ENCODE measurements around the gene ELF2. TPM values are rescaled to one million over a fixed set of nuclear protein-coding genes. Genes with fewer than 3 reads are reported as not detected.

The ELF2 gene
- polyA plus RNA-seq, 1 of the 3 experiments (the other 2 are of a cell fraction), result 14.0 TPM

GRCh38 chr4:139028191-139028661 is 148.8 kb downstream of the ELF2 start:
- no peak overlapping the region for H2AFZ ChIP-seq (ENCODE audit: low read depth)
- peaks cover 88% of the 10 kb centered on the region for H4K20me1 ChIP-seq (ENCODE audit: insufficient read depth)
- no peak overlapping the region for H3K4me3 ChIP-seq (ENCODE audit: low read depth in 2 of 2, low read length in 1 of 2)
- no peaks in the 10 kb centered on the region for H3K36me3 ChIP-seq (replicated peaks in 1 of 2; ENCODE audit: control insufficient read depth in 1 of 2, insufficient read depth in 2 of 2, low read length in 1 of 2)
- no peaks in the 10 kb centered on the region for H3K9me2 ChIP-seq
- peak overlapping the region in 1 of 2 experiments; percentile 6; a peak in 1 of 4 replicates for H3K27ac ChIP-seq (ENCODE audit: low read depth in 2 of 2, low read length in 1 of 2)
- WGBS (ENCODE audit: low lambda C conversion rate), result 77% methylated on average over 11 of the region's 11 CpGs
- no peak overlapping the region for H3K9ac ChIP-seq
- ChIA-PET CTCF (interaction anchor here (0.6 to 4.9 kb wide), 4 partner anchors 9 to 329 kb away, joined by 3 to 61 read pairs (median 6); no protein-coding TSS in a partner anchor), POLR2A (interaction anchor here (0.7 to 1.4 kb wide), 3 partner anchors 9 to 16 kb away, joined by 3 to 4 read pairs (median 3); partner anchors contain the start of gene NOCT)
- DNase-seq, result no peak
- no peaks in the 10 kb centered on the region for H3K9me3 ChIP-seq
- no peaks in the 10 kb centered on the region for H3K27me3 ChIP-seq (ENCODE audit: insufficient read depth)
- TF ChIP-seq RXRA (IDR thresholded peaks at IDR 0.05; ENCODE audit: borderline replicate concordance, low read depth), result no peak
- no peak for TF ChIP-seq SIN3A (IDR thresholded peaks at IDR 0.05; ENCODE audit: borderline replicate concordance, low read depth, low read length)
- TF ChIP-seq ELF1 (IDR thresholded peaks at IDR 0.05), result no peak
- TF ChIP-seq FOXJ3 (CRISPR knock-in tag; IDR thresholded peaks at IDR 0.05), result no peak
- TF ChIP-seq CTCF (IDR thresholded peaks at IDR 0.05), result no peak
- TF ChIP-seq, protein P1, sequence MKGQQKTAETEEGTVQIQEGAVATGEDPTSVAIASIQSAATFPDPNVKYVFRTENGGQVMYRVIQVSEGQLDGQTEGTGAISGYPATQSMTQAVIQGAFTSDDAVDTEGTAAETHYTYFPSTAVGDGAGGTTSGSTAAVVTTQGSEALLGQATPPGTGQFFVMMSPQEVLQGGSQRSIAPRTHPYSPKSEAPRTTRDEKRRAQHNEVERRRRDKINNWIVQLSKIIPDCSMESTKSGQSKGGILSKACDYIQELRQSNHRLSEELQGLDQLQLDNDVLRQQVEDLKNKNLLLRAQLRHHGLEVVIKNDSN (IDR thresholded peaks at IDR 0.05; ENCODE audit: borderline replicate concordance, low read depth), result no peak
- H3F3A ChIP-seq (replicated peaks; ENCODE audit: insufficient read depth), result peaks cover 10% of the 10 kb centered on the region
- peaks cover 99% of the 10 kb centered on the region for H3K79me2 ChIP-seq (ENCODE audit: insufficient read depth)
- peaks cover 0 to 6% of the 10 kb centered on the region in 2 experiments; a peak in 1 of 4 replicates for H3K4me1 ChIP-seq (ENCODE audit: control insufficient read depth in 1 of 2, insufficient read depth in 2 of 2, low read depth in 1 of 2, low read length in 1 of 2)
- H3K4me2 ChIP-seq, result no peak overlapping the region

DNA sequence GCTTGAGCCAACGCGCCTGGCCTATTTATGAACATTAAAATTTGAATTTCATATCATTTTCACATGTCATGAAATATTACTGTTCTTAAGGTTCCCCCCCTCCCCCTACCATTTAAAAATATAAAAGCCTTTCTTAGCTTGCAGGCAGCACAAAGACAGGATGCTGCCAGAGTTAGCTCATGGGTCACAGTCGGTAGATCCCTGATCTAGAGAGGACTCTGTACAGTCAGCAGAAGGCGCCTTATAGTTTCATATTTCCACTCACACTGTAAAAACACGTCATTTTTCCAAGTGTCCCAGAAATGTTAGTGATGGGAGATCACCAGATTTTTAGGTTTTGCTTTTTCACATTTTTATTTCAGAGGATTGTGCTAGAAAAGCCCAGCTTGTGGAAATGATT is 149.2 kb downstream of the ELF2 start:
- peaks cover 10% of the 10 kb centered on the region for H3F3A ChIP-seq (replicated peaks; ENCODE audit: insufficient read depth)
- ChIA-PET POLR2A (interaction anchor here (1.0 to 1.4 kb wide), 2 partner anchors 13 to 17 kb away, joined by 3 to 4 read pairs; partner anchors contain the start of gene NOCT), CTCF (interaction anchor here (0.6 to 4.9 kb wide), 4 partner anchors 8 to 329 kb away, joined by 3 to 61 read pairs (median 6); no protein-coding TSS in a partner anchor)
- H2AFZ ChIP-seq (ENCODE audit: low read depth), result no peak overlapping the region
- no peaks in the 10 kb centered on the region for H3K9me3 ChIP-seq
- 89% methylated on average over 5 of the region's 5 CpGs for WGBS (ENCODE audit: low lambda C conversion rate)
- H3K4me1 ChIP-seq (ENCODE audit: control insufficient read depth in 1 of 2, insufficient read depth in 2 of 2, low read depth in 1 of 2, low read length in 1 of 2), result peaks cover 0 to 6% of the 10 kb centered on the region in 2 experiments; a peak in 1 of 4 replicates
- H3K36me3 ChIP-seq (replicated peaks in 1 of 2; ENCODE audit: control insufficient read depth in 1 of 2, insufficient read depth in 2 of 2, low read length in 1 of 2), result no peaks in the 10 kb centered on the region
- no peaks in the 10 kb centered on the region for H3K27me3 ChIP-seq (ENCODE audit: insufficient read depth)
- H3K79me2 ChIP-seq (ENCODE audit: insufficient read depth), result peaks cover 99% of the 10 kb centered on the region
- H3K4me3 ChIP-seq (ENCODE audit: low read depth in 2 of 2, low read length in 1 of 2), result no peak overlapping the region
- TF ChIP-seq TAF1 (IDR thresholded peaks at IDR 0.05; ENCODE audit: borderline replicate concordance, low read depth, low read length), result no peak
- H3K4me2 ChIP-seq, result no peak overlapping the region
- DNase-seq, result no peak
- peak overlapping the region in 1 of 2 experiments; percentile 6; a peak in 1 of 4 replicates for H3K27ac ChIP-seq (ENCODE audit: low read depth in 2 of 2, low read length in 1 of 2)
- H3K9me2 ChIP-seq, result no peaks in the 10 kb centered on the region
- peaks cover 88% of the 10 kb centered on the region for H4K20me1 ChIP-seq (ENCODE audit: insufficient read depth)
- no peak overlapping the region for H3K9ac ChIP-seq

- H3K27ac ChIP-seq (ENCODE audit: low read depth in 2 of 2, low read length in 1 of 2), result no peak overlapping the region
- H3K36me3 ChIP-seq (replicated peaks in 1 of 2; ENCODE audit: control insufficient read depth in 1 of 2, insufficient read depth in 2 of 2, low read length in 1 of 2), result no peaks in the 10 kb centered on the region
- no peak overlapping the region for H2AFZ ChIP-seq (ENCODE audit: low read depth)
- H3K4me2 ChIP-seq, result no peak overlapping the region
- H3K4me1 ChIP-seq (ENCODE audit: control insufficient read depth in 1 of 2, insufficient read depth in 2 of 2, low read depth in 1 of 2, low read length in 1 of 2), result peaks cover 0 to 6% of the 10 kb centered on the region in 2 experiments; a peak in 1 of 4 replicates
- no peak overlapping the region for H3K9ac ChIP-seq
- ChIA-PET POLR2A (no interaction called here), CTCF (interaction anchor here (0.7 to 1.3 kb wide), 2 partner anchors 142 to 270 kb away, joined by 3 read pairs; no protein-coding TSS in a partner anchor)
- TF ChIP-seq CTCF (IDR thresholded peaks at IDR 0.05) (no peak), GATA2 (CRISPR knock-in tag; IDR thresholded peaks at IDR 0.05) (no peak), RAD21 (IDR thresholded peaks at IDR 0.05; ENCODE audit: low read length) (no peak)
- H3K79me2 ChIP-seq (ENCODE audit: insufficient read depth), result peaks cover 99% of the 10 kb centered on the region
- H3K27me3 ChIP-seq (ENCODE audit: insufficient read depth), result no peaks in the 10 kb centered on the region
- no peaks in the 10 kb centered on the region for H3K9me2 ChIP-seq
- peaks cover 10% of the 10 kb centered on the region for H3F3A ChIP-seq (replicated peaks; ENCODE audit: insufficient read depth)
- H3K4me3 ChIP-seq (ENCODE audit: low read depth in 2 of 2, low read length in 1 of 2), result no peak overlapping the region
- H3K9me3 ChIP-seq, result no peaks in the 10 kb centered on the region
- DNase-seq, result no peak
- 100% methylated on average over 1 of the region's 1 CpG for whole genome bisulfite sequencing (ENCODE audit: low lambda C conversion rate)
- H4K20me1 ChIP-seq (ENCODE audit: insufficient read depth), result peaks cover 90% of the 10 kb centered on the region
These were observed 151.2 kb downstream of the ELF2 start for GRCh38 chr4:139025841-139026240.
